Sigmoid colon (tissue), 4 donors: Measurements from ENCODE around the gene TLR8.

Experiments used
- EP300 ChIP-seq, 4 donors: sonication (generic); formaldehyde crosslinking; IDR thresholded peaks; one replicate each; pipeline ENCODE4 v1.6.1; 2017; ENCODE audit warnings: antibody characterized with exemption in 4 of 4
- POLR2A ChIP-seq, 2 donors: fragments of 450-650 bp; IDR thresholded peaks; one replicate each; pipeline ENCODE4 v1.6.1; 2016; ENCODE audit warnings: antibody characterized with exemption in 2 of 2, mild to moderate bottlenecking in 2 of 2, moderate library complexity in 2 of 2
- POLR2AphosphoS5 ChIP-seq, 4 donors: sonication (generic); formaldehyde crosslinking; IDR thresholded peaks; one replicate each; pipeline ENCODE4 v1.6.1; 2017; ENCODE audit warnings: antibody characterized with exemption in 4 of 4
- TF ChIP-seq, protein P1 (sequence below), 4 experiments: fragments of 450-650 bp in 3 of 4; fragments of 200-600 bp in 1 of 4; IDR thresholded peaks; one replicate each; pipeline ENCODE4 v1.5.1; 2016 to 2019; ENCODE audit warnings: antibody characterized with exemption in 4 of 4, mild to moderate bottlenecking in 3 of 4, moderate library complexity in 2 of 4

DNA sequence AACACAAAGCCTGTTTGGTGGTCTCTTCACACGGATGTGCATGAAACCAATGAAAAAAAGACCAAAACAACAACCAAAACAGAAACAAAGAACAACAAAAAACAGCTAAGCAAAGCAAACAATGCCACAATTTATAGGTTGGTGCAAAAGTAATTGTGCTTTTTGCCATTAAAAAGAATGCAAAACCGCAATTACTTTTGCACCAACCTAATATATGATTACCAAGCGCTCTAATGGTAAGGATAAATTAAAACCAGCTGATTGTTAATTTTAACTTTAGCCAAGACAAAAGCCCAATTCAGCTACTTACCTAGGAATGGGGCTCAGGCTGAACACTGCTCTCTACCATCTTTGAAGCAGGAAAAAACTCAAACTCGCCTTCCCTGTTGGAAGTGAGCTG lies 39.1 kb downstream of the TLR8 start:
- TF ChIP-seq, protein P1, sequence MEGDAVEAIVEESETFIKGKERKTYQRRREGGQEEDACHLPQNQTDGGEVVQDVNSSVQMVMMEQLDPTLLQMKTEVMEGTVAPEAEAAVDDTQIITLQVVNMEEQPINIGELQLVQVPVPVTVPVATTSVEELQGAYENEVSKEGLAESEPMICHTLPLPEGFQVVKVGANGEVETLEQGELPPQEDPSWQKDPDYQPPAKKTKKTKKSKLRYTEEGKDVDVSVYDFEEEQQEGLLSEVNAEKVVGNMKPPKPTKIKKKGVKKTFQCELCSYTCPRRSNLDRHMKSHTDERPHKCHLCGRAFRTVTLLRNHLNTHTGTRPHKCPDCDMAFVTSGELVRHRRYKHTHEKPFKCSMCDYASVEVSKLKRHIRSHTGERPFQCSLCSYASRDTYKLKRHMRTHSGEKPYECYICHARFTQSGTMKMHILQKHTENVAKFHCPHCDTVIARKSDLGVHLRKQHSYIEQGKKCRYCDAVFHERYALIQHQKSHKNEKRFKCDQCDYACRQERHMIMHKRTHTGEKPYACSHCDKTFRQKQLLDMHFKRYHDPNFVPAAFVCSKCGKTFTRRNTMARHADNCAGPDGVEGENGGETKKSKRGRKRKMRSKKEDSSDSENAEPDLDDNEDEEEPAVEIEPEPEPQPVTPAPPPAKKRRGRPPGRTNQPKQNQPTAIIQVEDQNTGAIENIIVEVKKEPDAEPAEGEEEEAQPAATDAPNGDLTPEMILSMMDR (IDR thresholded peaks at IDR 0.05) = no peak
- no peak for TF ChIP-seq POLR2A (IDR thresholded peaks at IDR 0.05)
- TF ChIP-seq POLR2AphosphoS5 (IDR thresholded peaks at IDR 0.05) = no peak
- no peak for TF ChIP-seq EP300 (IDR thresholded peaks at IDR 0.05)
